Measurements from ENCODE around the gene CHIA. TPM values are rescaled to one million over a fixed set of nuclear protein-coding genes. Genes with fewer than 3 reads are reported as not detected.

Gene CHIA
- total RNA-seq (under 1 TPM in 1 of 9 donors, not detected in 8; 0.19 TPM), polyA plus RNA-seq (under 1 TPM in 1 of 3 donors, not detected in 2; 0.07 TPM)
- long read RNA-seq, donor 1 = 0 reads
- long read RNA-seq, donor 2 = 0 reads
- long read RNA-seq, donor 3 = 0 reads
- long read RNA-seq, donor 4 = 0 reads
- long read RNA-seq, donor 5 = 0 reads
- long read RNA-seq, donor 6 = 0 reads
- long read RNA-seq, donor 7 = 0 reads
- long read RNA-seq, donor 8 = 0 reads
- long read RNA-seq, donor 9 = 0 reads
- long read RNA-seq, donor 10 = 0 reads

DNA sequence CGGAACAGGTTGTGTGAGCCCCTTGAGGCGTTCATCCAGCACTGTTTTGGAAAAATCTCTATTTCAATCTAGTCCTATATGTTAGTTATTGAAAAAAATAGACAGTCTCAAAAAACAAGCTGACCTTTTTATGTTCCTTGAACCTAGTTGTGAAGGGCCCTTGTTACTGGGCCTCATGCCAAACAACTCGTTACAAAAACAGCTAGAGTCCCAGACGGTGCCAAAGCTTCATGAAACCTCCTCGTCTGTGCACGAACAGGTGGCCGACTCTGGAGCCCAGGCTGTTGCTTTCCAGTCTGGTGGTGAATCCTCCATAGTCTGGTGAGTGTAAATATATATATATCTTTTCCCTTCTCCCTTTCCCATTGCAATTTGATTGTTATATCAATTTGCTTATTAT, at the start of gene CHIA:
CHIA (plus strand) TSS at position 222 of the 400 bp plus-strand sequence. CDS start 19,617 bp downstream, outside the sequence.
- WGBS, 4 donors = 37 to 50% (median 46%) methylated on average over 7 of the region's 7 CpGs
- Histone ChIP-seq H3K27ac (no peak within 1 kb of the TSS), H3K4me1 (replicated peaks in 1 of 2) (no peaks in the 10 kb centered on the region), H3K36me3 (replicated peaks in 1 of 2) (no peaks in the 10 kb centered on the region), H3K27me3 (no peaks in the 10 kb centered on the region), H3K4me3 (no peak within 1 kb of the TSS), H3K9me3 (replicated peaks in 1 of 3) (no peaks in the 10 kb centered on the region)
- intact Hi-C loops (cut with DNase I) = no loop called here
- no peak for TF ChIP-seq POLR2A (IDR thresholded peaks at IDR 0.05)
- TF ChIP-seq, protein P1, sequence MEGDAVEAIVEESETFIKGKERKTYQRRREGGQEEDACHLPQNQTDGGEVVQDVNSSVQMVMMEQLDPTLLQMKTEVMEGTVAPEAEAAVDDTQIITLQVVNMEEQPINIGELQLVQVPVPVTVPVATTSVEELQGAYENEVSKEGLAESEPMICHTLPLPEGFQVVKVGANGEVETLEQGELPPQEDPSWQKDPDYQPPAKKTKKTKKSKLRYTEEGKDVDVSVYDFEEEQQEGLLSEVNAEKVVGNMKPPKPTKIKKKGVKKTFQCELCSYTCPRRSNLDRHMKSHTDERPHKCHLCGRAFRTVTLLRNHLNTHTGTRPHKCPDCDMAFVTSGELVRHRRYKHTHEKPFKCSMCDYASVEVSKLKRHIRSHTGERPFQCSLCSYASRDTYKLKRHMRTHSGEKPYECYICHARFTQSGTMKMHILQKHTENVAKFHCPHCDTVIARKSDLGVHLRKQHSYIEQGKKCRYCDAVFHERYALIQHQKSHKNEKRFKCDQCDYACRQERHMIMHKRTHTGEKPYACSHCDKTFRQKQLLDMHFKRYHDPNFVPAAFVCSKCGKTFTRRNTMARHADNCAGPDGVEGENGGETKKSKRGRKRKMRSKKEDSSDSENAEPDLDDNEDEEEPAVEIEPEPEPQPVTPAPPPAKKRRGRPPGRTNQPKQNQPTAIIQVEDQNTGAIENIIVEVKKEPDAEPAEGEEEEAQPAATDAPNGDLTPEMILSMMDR (IDR thresholded peaks at IDR 0.05) = no peak
- DNase-seq = peak in 4 of 7 donors; percentile 31 to 60 (median 51)

DNA sequence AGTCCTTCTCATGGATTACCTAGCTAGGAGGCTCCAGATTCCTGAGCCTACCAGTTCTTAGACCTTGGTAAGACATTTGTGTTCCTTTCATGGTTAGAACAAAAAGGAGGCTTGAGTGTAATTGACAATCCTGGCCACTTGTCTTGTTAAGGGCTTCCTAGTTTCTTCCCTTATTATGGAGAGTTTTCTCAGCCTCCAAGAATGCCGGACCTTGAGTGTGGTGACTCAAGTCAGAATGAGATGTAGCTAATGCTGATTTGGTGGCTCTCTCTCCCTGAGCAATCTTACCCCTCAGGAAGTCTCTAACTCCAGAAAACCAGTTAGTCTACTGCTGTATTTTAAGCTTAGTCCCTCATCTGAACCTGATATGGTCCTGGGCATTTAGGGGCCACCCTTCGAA, 48.9 kb upstream of the CHIA start:
- H3K27ac ChIP-seq = no peak overlapping the region
- no peak overlapping the region for H3K4me3 ChIP-seq
- H3K36me3 ChIP-seq (replicated peaks in 1 of 2) = no peaks in the 10 kb centered on the region
- WGBS, 4 donors = 38 to 77% (median 70%) methylated on average over 2 of the region's 2 CpGs
- intact Hi-C loops (cut with DNase I) = no loop called here
- no peaks in the 10 kb centered on the region for H3K27me3 ChIP-seq
- H3K9me3 ChIP-seq (replicated peaks in 1 of 3) = no peaks in the 10 kb centered on the region
- no peak for DNase-seq
- H3K4me1 ChIP-seq (replicated peaks in 1 of 2) = no peaks in the 10 kb centered on the region
- TF ChIP-seq POLR2A (IDR thresholded peaks at IDR 0.05) = no peak
- TF ChIP-seq, protein P1 (IDR thresholded peaks at IDR 0.05) = no peak

DNA sequence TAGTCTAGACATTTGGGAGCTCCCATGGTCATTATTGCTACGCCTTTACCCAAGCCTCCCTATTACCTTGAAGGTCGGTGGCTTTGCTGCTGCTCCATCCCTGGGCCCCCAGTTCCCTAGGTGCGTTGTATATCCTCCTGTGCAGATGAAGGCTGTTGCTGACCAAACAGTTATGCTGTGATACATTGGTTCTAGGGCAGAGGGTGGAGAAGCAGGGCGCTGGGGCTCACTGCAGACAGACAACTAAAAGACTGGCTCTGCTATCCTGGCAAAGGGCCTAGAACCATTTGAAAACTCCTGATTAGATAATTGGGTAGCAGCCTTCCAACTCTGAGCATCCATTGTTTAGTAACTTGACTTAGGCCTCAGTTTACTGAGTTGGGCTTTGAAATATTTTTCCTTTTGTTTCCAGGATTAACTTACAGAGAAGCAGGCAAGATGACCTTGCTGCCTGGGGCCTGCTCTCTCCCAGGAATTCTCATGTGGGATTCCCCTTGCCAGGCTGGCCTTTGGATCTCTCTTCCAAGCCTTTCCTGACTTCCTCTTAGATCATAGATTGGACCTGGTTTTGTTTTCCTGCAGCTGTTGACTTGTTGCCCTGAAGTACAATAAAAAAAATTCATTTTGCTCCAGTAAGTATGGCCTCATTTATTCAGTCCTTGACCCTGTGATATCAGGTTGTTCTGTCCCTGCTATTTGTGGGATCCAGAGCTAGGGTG, 47.7 kb upstream of the CHIA start:
- no peak overlapping the region for H3K27ac ChIP-seq
- intact Hi-C loops (cut with DNase I) = no loop called here
- no peaks in the 10 kb centered on the region for H3K27me3 ChIP-seq
- no peak overlapping the region for H3K4me3 ChIP-seq
- H3K4me1 ChIP-seq (replicated peaks in 1 of 2) = no peaks in the 10 kb centered on the region
- H3K9me3 ChIP-seq (replicated peaks in 1 of 3) = no peaks in the 10 kb centered on the region
- H3K36me3 ChIP-seq (replicated peaks in 1 of 2) = no peaks in the 10 kb centered on the region
- no peak for DNase-seq
- WGBS, 4 donors = 40 to 64% (median 57%) methylated on average over 4 of the region's 4 CpGs
- TF ChIP-seq POLR2A (IDR thresholded peaks at IDR 0.05) = no peak
- TF ChIP-seq, protein P1 (IDR thresholded peaks at IDR 0.05) = no peak

DNA sequence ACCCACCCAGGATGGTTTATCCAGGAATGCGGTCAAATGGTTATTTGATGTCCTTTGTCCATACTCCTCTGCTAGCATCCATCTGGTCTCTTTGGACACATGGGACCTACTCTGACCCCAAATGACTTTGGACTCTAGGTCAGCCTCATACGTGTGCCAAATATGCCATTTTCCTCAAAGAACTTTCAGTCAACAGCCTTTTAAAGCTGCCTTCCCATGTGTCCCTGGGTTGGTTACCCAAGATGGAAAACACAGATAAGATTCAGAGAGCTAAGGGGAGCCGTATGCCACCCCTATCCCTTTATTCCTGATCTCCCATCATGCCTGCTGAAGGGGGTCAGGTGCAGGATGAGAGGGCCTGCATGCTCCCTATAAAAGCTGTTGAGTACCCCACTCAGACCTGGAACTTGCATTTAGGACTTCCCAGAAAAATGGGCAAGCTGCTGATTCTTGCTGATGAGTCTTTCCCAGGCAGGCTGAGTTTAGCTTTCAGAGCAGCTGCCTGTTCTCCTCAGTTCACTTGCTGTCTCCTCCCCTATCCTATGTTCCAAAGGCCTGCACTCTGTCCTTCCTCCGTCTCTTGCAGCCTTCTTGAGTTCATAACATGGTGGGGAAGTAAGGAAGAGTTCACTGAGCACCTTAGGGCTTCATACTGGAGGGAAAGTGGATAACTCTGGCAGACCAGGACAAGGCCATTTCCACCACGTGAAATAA, 43.4 kb upstream of the CHIA start:
- intact Hi-C loops (cut with DNase I) = no loop called here
- no peak for DNase-seq

More for the DNA sequence above, 43.4 kb upstream of the CHIA start:
- no peak overlapping the region for H3K27ac ChIP-seq
- 79 to 86% (median 84%) methylated on average over 5 of the region's 5 CpGs for WGBS, 4 donors
- H3K4me1 ChIP-seq (replicated peaks in 1 of 2) = no peaks in the 10 kb centered on the region
- H3K36me3 ChIP-seq (replicated peaks in 1 of 2) = no peaks in the 10 kb centered on the region
- TF ChIP-seq POLR2A (IDR thresholded peaks at IDR 0.05) = no peak
- TF ChIP-seq, protein P1 (IDR thresholded peaks at IDR 0.05) = no peak
- no peaks in the 10 kb centered on the region for H3K27me3 ChIP-seq
- no peaks in the 10 kb centered on the region for H3K9me3 ChIP-seq (replicated peaks in 1 of 3)
- H3K4me3 ChIP-seq = no peak overlapping the region
